OCI-LY1 (cell line): Measurements from ENCODE around the gene RAB25.

Experiments used
- CTCF ChIP-seq: fragments of 200-600 bp; sonication (generic), shearing (Covaris generic); IDR thresholded peaks from 2 replicates; pipeline ENCODE4 v1.5.1; 2017; ENCODE audit warnings: mild to moderate bottlenecking, antibody characterized with exemption, low read length, moderate library complexity, mixed read lengths
- EZH2 ChIP-seq: fragments of 200-600 bp; sonication (generic), shearing (Covaris generic); IDR thresholded peaks from 2 replicates; pipeline ENCODE4 v1.8.0; 2017; ENCODE audit warnings: borderline replicate concordance, mixed run types, mild to moderate bottlenecking, antibody characterized with exemption, low read length, moderate library complexity, mixed read lengths

GRCh38 chr1:156079762-156080161 lies 18.8 kb downstream of the RAB25 start:
- TF ChIP-seq CTCF: no peak
- no peak for TF ChIP-seq EZH2
